COR-L47 (cell line): Measurements from ENCODE around the gene ANKS1B.

Experiments used
- DNase-seq: peaks from one replicate; lab custom pipeline; 2025; lab: John Stamatoyannopoulos, UW

ANKS1B gene

DNA sequence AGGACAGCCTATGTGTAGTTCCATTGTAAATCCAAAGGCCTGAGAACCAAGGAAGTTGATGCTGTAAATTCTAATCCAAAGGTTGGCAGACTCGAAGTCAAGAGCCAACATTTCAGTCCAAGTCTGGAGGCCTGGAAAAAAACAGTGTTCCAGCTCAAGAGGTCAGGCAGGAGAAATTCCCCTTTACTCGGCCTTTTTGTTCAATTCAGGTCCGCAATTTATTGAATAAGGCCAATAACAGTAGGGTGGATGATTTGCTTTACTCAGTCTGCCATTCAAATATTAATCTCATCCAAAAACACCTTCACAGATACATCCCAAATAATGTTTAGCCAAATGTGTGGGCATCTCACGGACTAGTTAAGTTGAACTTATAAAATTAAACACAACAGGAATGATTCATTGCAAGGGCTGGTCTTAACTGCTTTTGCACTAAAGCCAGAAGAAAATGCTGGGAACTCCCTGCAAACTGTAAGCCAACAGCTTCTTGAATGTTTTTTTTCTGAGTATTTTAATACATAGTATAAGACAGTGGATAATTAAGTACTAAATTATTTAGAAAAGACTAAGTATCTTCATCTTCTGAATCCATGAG, 534.6 kb downstream of the ANKS1B start:
- DNase-seq: no peak

DNA sequence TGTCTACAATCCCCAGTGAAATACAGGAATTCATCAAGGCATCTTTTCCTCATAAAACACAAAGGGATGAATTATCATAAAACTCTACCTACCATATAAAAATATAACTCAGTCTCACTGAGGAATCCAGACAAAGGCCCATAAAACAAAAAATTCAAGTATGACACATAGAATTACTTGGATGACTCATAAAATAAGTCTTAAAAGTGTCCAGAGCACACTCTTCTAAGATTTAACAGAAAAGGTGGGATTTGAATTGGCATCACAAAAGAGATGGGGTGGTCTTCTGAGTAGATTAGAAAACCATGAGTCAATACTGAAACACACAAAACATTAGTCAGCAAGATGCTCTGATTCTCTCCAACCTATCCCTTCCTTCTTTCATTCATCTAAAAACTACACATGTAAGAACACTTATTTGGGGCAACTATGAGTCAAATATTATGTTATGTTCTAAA, 539.8 kb downstream of the ANKS1B start:
- no peak for DNase-seq

DNA sequence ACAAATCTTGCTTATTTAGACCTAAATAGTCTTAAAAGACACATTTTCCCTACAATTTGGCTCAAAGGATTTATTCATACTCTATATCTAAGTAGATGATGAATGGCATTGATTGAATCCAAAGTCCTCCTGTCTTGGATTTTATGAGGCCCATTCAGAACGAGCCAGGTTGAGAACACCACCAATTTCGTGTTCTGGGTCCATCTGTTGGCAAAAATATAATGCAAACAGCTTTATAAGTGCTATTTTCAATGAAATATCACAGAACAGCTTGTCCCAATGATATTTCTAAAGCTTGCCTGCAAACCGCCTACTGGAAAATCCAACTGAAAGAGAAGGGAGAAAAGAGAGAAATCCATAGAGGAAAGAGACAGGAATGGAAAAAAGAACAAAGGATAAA, 542.0 kb downstream of the ANKS1B start:
- DNase-seq: no peak

DNA sequence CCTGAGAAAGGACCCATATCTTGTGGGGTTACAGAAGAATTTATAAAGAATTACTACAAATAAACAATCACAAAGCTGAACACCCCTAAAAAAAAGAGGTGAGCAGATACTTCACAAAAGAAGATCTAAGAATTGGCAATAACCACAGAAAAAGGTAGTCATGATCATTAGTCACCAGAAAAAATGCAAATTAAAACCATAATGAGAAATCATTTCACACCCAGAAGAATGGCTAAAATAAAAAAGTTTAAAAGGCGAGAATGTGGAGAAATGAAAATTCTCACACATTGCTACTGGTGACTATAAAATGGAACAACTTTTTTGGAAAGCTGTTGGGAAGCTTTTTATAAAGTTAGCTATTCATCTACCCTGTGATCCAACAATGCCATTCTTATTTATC, 545.3 kb downstream of the ANKS1B start:
- no peak for DNase-seq

DNA sequence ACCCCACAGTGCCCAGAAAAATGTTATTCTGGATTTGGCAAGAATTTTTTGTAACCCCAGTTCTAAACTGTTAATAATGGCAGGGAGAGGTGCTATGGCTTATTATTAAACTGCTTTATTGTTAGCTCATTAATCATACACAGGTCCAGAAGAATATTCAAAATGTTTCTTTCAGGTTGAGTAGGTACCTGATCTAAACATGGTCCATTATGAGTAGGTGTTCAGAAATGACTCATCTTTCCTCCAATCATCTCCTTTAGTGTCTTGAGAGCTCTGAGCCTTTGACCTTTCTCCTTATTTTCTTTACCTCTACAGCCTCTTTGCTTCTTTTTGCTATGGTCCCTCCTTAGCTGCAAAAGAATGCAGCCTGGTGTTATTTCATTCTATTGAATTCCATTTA, 548.2 kb downstream of the ANKS1B start:
- no peak for DNase-seq

DNA sequence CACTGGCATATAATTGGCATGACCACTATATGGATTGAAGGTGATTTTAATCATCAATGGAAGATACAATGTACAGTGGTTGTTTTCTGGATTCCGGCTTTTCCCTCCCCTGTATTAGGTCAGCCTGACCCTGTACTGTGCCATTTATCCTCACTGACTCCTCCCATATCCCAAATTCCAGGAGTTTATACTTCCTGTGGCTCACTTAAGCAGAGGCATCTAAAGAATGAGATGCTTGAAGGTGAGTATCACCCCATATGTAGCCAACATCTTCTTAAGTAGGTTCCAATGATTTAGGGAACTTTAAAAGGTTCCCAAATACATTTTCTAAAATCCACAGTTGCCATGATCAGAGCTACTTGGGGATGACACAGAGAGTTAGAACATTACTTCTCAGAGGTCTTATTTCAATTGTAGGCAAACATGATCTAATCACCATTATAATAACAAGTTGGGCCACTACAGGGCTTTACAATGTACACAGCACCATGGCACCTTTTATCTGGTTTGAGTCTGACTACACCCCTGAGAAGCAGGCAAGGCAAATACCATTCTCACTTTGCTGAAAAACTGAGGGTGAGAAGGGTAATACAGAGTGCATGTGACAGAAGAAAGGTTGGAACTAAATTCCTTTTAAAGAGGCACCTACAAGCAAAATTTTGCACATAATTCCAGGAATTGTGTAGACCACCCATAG, 549.5 kb downstream of the ANKS1B start:
- DNase-seq: no peak

DNA sequence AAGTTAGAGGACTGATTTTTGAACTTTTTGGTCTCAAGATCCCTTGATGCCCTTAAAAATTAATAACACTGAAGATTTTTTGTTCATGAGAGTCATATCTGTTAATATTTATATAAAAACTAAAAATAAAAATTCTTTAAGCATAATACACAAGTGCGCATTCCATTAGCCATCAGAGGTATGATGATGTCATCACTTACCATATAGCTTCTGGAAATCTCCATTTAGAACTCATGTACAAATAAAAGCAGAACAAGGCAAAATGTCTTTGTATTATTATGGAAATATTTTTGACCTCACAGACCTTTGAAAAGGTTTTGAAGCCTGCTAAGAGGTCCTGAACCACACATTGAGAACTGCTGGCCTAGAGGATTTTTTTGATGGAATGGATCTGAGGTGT, 551.6 kb downstream of the ANKS1B start:
- DNase-seq: no peak

DNA sequence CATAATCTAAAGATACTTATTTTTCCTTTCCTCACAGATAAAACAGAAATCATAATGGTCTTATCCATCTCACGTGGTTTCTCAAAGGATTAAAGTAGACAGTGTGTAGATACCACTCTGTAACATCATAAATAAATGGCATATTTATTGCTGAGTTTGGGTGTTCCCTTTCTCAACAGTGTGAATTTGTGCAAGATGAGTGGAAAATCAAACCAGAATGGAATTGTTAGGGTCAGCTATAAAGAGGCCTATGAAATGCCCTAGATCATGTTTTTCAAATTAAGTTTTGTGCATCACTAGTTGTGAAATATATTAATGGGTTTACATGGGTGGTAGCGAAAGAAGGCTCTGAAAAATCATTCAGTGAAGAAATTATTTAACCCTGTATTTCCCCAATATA, 553.5 kb downstream of the ANKS1B start:
- DNase-seq: no peak

DNA sequence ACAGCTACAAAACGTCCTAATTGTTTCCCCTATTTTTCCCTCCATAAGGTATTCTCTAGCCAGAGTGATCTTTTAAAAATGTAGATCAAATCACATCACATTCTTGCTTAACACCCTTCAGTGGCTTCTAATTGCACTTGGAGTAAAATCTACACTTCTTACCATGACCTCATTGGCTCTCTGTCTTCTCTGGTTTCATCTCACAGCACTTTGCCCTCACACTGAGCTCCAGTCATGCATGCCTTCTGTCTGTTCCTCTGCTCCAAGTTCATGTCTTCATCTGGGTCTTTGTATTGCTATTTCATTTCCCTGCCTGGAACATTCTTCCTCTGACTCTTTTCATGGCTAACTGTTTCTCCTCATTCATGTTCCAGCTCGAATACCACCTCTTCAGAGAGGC, 557.6 kb downstream of the ANKS1B start:
- no peak for DNase-seq

DNA sequence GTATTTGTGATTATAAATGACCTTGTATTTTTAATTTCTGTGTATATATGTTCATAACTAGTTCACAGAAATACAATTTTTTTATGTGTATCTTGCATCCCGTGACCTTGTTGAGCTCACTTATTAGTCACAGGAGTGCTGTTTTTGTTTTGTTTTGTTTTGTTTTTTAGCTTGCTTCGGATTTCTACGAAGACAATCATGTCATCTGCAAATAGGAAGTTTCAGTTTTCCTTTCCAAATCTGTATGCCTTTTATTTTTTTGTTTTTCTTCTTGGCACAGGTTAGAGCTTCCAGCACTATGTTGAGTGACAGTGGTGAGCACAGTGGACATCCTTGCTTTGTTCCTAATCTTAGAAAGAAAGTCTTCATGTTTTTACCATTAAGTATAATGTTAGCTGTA, 566.4 kb downstream of the ANKS1B start:
- no peak for DNase-seq

DNA sequence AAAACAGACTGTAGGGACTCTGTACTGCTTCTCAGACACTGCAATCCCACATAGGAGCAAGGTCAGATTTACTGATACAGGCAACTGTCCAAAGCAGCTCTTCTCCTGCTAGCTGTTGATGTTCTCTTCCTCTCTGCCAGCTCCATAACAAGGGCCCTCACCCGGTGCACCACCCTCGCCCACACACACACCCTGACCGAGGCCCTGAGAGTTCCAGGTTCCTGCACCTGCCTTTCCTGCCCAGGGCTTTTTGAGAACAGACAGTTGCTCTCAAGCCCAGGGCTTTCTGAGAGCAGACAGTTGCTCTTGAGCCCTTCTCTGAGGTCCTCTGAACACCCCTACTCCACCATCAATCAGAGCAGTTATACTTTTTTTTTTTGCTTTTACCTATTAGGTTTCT, 571.0 kb downstream of the ANKS1B start:
- no peak for DNase-seq

DNA sequence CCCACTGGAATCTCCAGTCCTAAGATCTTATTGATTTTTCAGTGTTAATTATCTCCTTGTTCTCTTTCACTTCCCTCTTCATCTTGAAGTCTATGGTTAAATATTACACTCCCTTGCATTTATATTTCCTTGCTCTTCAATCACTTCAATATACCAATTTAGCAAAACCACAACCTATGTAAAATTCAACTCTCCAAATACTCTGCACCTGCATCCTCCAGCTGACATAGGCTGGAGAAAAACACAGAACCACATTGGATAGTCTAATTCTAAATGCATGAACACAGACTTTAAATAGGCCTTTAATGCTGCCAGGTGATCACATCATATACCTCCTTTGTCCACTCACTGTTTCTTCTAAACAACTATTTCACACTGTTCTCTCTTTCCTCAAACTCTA, 591.0 kb downstream of the ANKS1B start:
- no peak for DNase-seq

DNA sequence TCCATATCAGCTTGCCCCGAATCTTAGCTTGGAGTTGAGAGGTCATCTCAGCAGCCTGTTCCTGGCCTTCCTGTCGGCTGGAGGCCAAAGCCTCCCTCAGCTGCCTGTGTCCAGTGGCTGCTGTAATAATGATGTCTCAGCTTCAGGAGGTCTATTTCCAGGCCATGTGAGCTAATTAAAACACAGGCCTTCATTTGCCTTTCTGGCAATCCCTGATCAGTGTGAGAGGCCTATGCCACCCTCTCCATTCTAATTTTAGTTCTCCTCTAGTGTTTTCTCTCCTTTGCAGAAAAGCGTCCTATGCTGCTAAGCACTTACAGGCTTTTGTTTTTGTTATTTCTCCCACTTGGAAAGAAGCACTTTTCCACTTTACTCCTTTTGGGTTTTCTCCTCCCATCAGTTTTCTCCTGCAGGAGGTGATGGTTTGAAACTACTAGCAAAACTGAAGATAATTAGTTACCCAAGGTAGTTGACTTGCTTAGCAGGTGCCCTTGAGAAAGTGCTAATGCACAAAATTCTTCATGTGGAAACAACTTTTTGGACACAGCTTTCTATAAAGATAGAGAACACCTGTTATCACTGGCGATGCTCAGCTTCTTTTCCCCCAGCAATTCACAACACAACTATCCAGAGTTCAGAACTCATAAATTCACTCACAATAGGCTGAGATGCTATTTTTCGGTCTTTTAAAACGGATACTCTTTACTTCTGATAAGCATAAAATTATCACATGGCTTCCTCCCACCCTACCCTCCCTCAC, 592.5 kb downstream of the ANKS1B start:
- no peak for DNase-seq

DNA sequence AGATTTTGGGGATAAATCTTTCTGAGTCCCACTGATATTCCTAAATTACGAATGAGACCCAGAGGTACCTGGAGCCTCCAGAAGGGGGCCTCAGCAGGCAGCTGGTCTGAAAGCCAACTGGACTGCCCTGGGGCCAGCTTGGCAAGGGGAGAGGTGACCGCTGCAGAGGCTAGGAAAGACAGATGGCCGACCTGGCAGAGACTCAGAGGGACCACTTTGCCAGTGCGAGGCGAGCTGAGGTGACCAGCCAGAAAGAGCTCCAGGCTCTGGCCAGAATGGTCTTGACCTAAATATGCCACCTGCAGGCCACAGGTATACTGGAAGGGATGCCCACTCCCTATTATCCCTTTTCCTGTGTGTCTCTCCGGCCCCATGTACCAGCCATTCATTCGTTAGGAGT, 594.0 kb downstream of the ANKS1B start:
- DNase-seq: no peak

DNA sequence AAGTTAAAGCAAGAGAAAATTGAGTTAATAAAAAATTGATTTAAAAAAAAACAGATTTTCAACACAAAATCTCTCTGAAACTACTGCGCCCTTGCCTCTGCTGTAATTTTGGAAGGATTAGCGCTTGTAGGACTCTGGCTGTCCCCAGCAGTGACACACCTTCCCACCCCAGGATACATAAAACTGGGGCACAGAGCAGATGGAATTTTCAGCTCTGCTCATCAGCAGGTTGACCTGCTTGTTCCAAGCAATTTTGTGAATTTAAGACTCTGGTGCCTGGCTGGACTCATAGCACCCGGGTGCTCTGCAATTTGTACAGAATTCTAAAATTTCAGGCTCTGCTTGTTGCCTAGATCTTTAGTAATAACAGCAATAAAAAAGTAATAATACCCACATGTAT, 595.0 kb downstream of the ANKS1B start:
- DNase-seq: no peak

DNA sequence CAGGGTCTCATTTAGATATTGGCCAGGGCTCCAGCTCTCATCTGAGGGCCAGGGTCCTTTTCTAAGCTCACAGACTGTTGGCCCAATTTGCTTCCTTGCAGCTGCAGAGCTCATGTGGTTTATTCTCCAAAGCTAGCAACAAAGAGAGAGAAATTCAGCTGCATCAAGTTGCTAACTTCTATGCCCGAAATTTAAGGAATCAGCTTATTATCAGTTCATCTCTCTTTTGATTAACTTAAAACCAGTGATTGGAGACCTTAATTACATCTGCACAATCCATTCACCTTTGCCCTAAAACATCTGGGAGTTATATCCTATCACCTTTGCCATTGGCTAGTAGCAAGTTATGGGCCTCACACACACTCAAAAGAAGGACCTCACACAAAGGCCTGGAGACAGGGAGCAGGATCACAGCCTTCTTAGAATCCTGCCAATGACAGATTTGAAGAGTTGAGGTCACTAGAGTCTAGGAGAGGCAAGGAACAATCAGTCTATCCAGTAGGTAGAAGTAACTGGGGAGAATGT, 596.0 kb downstream of the ANKS1B start:
- DNase-seq: no peak

DNA sequence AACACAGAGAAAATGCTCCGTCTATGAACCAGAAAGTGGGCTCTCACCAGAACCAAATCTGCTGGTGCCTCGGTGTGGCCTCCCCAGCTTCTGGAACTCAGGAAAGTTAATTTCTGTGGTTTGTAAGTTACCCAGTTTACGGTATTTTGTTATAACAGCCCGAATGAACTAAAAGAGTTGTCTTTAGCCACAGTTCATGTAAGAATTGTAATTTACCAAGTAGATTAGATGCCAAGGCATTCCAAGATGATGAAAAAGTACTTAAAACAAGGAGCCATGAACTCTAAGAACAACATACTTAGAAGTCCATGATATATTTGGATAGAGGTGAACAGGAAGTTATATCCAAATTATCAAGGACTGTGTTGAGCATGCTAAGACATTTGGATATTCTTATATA, 597.1 kb downstream of the ANKS1B start:
- no peak for DNase-seq

DNA sequence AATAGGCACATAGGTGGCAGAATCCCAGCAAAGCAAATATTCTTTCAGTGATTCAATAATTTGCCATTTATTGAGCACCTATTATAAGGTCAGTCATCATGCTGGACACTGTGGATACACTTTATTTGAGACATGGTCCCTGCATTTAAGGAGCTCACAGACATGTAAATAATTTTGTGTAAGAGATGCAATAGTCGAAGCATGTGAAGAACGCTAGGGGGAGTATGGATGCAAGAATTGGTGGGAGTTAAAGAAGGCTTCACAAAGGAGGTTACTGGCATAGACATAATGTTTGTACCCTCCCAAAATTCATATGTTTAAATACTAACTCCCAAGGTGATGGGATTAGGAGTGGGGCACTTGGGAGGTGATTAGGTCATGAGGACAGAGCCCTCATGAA, 597.8 kb downstream of the ANKS1B start:
- DNase-seq: no peak

DNA sequence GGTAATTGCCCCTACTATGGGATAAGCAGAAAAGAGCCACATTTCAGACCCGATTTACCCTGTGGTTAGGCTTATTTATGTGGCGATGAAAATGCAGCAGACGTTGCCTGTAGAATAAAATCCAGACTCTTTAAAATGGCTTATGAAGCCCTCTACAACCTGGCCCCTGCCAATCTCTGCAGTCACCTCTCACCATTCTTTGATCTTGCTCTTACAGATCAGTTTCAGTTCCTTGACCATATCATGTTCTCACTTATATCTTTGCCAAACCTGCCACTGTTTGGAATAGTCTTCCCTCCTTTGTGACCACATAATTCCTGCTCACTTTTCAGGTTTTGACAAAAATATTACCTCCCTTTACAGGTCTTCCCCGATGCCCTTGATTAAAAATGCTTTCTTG, 601.5 kb downstream of the ANKS1B start:
- DNase-seq: no peak

DNA sequence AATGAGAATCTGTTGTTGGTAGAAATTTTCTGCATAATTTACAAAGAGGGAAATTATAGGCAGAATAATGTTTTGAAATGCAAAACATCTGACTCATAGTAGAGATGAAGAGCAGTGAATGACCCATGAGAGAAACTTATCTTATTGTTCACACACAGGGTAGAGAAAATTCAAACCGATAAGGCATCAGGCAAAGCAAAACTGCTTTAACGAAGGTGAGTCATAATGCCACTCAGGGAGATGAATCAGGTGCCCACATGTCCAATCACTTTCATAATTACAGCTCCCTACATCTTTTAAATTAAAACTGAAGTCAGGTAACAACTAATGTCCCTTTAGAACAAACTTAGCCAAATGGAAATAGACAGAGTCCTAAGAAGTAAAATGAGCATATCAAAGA, 602.7 kb downstream of the ANKS1B start:
- DNase-seq: no peak

DNA sequence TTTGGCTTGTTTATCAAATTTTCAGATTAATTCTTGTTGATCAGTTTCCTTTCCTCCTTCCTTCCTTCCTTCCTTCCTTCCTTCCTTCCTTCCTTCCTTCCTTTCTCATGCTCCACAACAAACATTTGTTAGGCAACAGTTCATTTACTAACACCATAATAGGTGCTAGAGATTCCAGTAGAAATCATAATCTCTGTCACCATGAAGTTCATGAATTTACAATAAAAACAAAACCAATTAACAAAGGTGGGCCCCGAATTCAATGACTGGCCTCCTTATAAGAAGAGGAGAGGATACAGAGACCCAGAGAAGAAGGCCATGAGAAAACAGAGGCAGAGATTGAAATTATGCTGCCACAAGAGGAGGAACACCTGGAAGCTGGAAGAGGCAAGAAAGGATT, 604.0 kb downstream of the ANKS1B start:
- no peak for DNase-seq

DNA sequence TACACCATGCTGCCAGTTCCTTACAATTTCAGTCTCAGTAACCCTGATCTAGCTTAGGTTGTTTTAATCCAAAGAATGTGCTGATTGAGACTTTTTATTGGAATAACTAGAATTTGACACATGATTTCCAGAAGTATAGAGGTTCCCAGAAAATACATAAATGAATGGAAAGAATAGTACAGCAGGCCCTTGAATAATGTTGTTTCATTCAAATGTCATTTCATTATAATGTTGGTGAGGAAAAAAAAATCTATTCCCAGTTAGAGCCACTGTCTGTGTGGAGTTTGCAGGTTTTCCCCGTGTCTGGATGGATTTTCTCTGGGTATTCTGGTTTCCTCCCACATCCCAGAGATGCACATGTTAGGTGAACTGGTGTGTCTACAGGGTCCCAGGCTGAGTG, 610.7 kb downstream of the ANKS1B start:
- DNase-seq: no peak

DNA sequence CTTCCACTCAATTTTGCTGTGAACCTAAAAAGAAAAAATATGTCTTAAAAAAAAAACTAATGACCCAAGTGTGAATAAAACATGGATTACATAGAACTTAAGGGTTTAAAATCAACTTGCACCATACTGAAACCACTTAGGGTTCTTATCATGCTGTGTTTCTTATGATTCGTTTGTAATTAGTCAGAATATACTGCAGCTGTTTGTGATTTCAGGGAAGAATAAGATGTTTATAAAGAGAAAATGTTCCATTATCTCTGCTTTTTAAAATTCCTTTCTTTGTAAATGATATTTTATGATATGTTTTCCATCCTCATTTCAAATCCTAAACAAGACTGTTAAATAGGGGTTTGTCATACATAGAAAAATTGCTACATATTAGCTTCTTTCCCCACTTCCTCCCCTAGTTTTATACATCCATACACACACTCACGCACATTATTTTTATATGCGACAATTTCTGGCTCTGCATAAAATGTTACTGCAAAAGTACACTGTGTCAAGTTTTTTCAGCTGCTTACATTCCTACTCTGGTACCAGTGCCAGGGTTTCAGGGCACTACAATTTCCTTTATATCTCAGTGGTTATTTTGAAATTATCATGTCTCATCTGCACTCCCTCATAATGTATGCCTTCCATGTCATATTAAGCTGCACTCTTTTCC, 612.3 kb downstream of the ANKS1B start:
- DNase-seq: no peak
